BE2C (cell line): ENCODE results near the gene SLC38A9.

Experiments
- DNase-seq: peaks from one replicate; pipeline ENCODE4 v3.0.0-alpha.2; 2020
- H3K27me3 ChIP-seq: fragments of 250-450 bp; sonication (Bioruptor Pico); 2 replicates; pipeline ENCODE4 v1.5.1; 2020; ENCODE audit warnings: mild to moderate bottlenecking
- H3K36me3 ChIP-seq: fragments of 250-450 bp; sonication (Bioruptor Pico); 2 replicates; pipeline ENCODE4 v1.5.1; 2020; ENCODE audit warnings: mild to moderate bottlenecking
- H3K4me1 ChIP-seq: fragments of 250-450 bp; sonication (Bioruptor Pico); 2 replicates; pipeline ENCODE4 v1.5.1; 2020
- H3K4me3 ChIP-seq: 2 replicates; pipeline ENCODE4 v1.5.1; 2011; ENCODE audit warnings: low read depth, low read length
- H3K9me3 ChIP-seq: fragments of 250-450 bp; sonication (Bioruptor Pico); 2 replicates; pipeline ENCODE4 v1.5.1; 2020
- TF ChIP-seq, protein P1 (sequence below): IDR thresholded peaks from 2 replicates; pipeline ENCODE4 v1.5.1; 2012; ENCODE audit warnings: mild to moderate bottlenecking, low read depth, low read length

The SLC38A9 gene

GRCh38 chr5:55576661-55577060 lies 135.5 kb downstream of the SLC38A9 start:
- H3K4me1 ChIP-seq: no peaks in the 10 kb centered on the region
- DNase-seq: no peak
- no peaks in the 10 kb centered on the region for H3K27me3 ChIP-seq
- TF ChIP-seq, protein P1, sequence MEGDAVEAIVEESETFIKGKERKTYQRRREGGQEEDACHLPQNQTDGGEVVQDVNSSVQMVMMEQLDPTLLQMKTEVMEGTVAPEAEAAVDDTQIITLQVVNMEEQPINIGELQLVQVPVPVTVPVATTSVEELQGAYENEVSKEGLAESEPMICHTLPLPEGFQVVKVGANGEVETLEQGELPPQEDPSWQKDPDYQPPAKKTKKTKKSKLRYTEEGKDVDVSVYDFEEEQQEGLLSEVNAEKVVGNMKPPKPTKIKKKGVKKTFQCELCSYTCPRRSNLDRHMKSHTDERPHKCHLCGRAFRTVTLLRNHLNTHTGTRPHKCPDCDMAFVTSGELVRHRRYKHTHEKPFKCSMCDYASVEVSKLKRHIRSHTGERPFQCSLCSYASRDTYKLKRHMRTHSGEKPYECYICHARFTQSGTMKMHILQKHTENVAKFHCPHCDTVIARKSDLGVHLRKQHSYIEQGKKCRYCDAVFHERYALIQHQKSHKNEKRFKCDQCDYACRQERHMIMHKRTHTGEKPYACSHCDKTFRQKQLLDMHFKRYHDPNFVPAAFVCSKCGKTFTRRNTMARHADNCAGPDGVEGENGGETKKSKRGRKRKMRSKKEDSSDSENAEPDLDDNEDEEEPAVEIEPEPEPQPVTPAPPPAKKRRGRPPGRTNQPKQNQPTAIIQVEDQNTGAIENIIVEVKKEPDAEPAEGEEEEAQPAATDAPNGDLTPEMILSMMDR: no peak
- no peak overlapping the region for H3K4me3 ChIP-seq
- H3K36me3 ChIP-seq: no peaks in the 10 kb centered on the region
- no peaks in the 10 kb centered on the region for H3K9me3 ChIP-seq
